IPS-NIHi7 (cell line): ENCODE data around the gene SHROOM1.
A peak's percentile ranks its signal among the peaks of the same experiment; 100 is the strongest.

Experiments used
- DNase-seq: peaks from one replicate; pipeline ENCODE4 v3.0.0; 2012; ENCODE audit warnings: mixed read lengths; ENCODE audit errors: extremely low spot score

The SHROOM1 gene

GRCh38 chr5:132825033-132825833, 5.2 kb downstream of the SHROOM1 start:
- DNase-seq, result peak; percentile 44

DNA sequence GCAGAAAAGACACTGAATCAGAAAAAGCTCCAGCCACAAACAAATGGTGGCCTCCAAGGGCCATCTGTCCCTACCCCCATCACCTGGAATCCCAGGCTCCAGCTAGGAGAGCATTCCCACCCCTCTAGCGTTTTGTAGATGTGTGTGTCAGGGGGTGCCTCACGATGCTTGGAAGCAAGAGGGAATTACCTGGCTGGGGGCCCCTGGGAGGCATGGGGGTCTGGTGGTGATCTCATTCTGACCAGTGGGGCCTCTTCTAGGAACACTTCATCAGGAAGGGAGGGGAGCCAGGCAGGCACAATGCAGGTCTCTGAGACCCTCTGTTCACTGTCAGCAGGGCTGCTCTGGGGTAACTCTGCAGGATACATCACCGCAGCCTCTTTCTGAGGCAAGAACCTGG, 6.0 kb downstream of the SHROOM1 start:
- DNase-seq, result no peak

DNA sequence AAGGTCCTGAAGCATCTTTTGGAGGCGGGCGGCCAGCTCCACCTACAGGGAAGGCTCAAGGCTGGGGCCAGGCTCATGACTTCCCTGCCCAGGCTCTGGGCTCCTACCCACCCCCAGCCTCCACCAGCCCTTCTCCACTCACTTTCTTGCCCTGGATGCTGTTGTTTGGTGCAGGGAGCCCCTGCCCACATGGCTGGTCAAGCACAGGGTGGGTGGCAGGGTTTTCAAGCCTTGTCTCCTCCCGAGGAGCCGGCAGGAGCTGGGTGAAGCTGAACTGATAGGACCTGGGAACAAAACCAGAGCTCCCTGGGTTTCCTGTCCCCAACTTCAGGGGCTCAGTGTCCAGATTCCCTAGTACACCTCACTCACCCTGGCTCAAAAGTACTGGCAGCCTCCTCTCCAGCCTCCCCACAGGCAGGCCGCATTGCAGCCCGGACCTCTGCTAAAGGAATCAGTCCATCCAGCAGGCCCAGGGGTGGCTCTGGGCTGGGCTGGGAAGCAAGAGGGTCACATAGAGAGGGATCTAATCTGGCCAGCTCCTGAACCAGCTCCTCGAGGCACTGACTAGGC, 6.9 kb downstream of the SHROOM1 start:
- DNase-seq, result no peak

DNA sequence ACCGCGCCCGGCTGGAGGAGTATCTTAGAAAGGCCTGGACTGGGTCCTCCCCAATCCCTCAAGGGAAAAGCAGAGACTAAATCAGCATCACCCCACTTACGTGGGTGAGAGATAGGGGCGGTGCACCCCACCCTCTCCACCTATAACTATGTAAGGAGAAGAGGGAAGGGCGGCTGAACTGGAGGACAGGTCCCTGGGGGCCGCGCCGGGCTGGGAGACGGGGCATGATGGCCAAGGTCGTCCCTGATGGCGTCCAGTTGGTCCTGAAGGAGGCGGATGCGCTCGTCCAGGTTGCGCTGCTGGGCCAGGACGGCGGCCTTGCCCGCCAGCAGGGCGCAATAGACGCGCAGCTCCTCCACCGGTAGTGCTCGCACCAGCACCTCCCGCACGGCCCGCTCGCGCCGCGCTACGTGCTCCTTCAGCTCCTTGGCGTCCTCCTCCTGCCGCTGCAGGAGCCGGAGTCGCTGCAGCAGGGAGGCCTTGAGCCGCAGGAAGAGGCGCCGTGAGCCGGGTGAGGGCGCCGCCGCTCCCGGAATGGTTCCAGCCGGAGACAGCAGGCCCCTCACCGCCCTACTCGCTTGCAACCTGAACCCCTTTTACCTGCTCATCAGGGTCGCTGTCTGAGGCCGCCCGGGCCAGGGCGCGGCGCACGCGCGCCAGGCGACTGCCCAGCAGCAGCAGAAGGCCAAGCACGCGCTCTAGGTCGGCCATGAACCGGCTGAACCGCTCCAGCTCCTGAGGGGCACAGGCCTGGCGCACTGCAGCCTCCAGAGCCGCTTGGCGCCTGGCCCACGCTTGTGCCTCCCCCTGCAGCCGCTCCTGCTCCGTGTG, 7.6 kb downstream of the SHROOM1 start:
- peak; percentile 80 for DNase-seq

GRCh38 chr5:132821791-132822190, 8.7 kb downstream of the SHROOM1 start:
- no peak for DNase-seq

GRCh38 chr5:132821350-132821749, 9.1 kb downstream of the SHROOM1 start:
- no peak for DNase-seq

GRCh38 chr5:132820162-132820754, 10.2 kb downstream of the SHROOM1 start:
- peak; percentile 89 for DNase-seq

GRCh38 chr5:132819468-132819867, 11.0 kb downstream of the SHROOM1 start:
- no peak for DNase-seq

DNA sequence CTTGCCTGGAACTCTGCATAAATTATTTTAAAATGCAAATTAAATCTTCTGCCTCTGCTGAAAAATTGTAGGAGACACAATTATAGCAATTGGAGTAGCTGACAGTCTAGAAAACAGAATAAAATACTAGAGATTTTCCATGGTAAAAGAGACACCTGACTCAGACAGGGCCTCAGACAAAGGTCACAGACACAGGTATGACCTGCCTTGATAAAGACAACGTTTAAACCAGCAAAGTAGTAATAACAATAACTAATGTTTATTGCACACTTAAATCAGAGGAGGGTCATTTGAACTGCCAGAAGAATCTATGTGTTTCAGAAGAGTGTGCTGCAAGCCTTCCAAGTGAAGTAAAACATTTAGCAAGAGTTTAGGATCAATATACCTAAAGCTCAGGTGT, 13.4 kb downstream of the SHROOM1 start:
- DNase-seq, result no peak

GRCh38 chr5:132816554-132816953, 13.9 kb downstream of the SHROOM1 start:
- DNase-seq, result no peak

DNA sequence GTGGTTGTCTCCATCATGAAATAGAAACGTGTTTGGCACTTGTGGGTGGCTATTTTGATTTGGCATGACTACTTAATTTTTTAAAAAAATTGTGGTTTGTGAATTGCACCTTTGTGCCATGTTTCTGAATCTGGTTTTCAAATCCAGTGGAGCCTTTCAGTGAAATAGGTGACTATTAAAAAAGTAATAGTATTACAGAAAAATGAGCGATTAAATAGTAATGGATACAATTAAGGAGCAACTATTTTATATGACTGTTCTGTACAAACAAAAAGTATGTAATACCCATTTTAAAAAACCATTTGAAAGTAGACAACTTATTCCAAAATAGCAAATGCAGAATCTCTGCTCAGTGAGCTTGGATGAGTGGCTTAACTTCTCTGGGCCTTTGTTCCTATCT, 14.4 kb downstream of the SHROOM1 start:
- DNase-seq, result no peak

GRCh38 chr5:132815454-132815853, 15.0 kb downstream of the SHROOM1 start:
- no peak for DNase-seq

DNA sequence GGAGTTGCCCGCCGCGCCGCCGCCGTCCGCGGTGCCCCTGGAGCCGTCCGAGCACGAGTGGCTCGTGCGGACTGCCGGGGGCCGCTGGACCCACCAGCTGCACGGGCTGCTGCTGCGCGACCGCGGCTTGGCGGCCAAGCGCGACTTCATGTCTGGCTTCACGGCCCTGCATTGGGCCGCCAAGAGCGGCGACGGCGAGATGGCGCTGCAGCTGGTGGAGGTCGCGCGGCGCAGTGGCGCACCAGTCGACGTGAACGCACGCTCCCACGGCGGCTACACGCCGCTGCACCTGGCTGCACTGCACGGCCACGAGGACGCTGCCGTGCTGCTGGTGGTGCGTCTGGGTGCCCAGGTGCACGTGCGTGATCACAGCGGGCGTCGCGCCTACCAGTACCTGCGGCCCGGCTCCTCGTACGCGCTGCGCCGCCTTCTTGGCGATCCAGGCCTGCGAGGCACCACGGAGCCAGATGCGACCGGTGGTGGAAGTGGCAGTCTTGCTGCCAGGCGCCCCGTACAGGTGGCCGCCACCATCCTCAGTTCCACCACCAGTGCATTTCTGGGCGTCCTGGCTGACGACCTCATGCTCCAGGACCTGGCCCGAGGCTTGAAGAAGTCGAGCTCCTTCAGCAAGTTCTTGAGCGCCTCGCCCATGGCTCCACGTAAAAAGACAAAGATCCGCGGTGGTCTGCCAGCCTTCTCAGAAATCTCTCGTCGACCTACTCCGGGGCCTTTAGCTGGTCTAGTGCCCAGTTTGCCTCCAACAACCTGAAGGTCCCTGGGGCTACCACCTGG, 15.7 kb downstream of the SHROOM1 start:
- DNase-seq, result peak; percentile 25

- DNase-seq, result peak; percentile 59
Measured at GRCh38 chr5:132813599-132814502, 16.6 kb downstream of the SHROOM1 start.

- DNase-seq, result peak; percentile 51
Measured at GRCh38 chr5:132812781-132813598, 17.5 kb downstream of the SHROOM1 start, which contains the start of gene SOWAHA. Gene SOWAHA, plus strand, starts transcription at chr5:132813302. Its CDS starts 320 bp downstream, at chr5:132813622.

GRCh38 chr5:132812123-132812765, 18.2 kb downstream of the SHROOM1 start:
- no peak for DNase-seq

DNA sequence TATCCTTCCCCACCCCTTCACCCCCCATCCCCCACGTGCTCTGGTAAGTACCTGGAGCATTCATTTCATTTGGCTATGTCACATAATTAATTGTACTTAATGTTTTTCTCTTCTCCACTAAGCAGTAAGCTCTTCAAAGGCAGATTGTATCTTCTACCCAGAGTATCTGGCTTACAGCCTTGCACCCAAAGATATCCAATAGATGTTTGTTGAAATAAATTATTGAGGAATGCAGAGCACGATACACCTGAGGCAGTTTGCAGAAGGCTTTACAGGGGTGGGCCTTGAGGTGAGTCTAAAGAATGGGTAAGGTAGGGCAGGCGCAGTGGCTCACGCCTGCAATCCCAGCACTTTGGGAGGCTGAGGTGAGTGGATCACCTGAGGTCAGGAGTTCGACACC, 19.8 kb downstream of the SHROOM1 start:
- no peak for DNase-seq

DNA sequence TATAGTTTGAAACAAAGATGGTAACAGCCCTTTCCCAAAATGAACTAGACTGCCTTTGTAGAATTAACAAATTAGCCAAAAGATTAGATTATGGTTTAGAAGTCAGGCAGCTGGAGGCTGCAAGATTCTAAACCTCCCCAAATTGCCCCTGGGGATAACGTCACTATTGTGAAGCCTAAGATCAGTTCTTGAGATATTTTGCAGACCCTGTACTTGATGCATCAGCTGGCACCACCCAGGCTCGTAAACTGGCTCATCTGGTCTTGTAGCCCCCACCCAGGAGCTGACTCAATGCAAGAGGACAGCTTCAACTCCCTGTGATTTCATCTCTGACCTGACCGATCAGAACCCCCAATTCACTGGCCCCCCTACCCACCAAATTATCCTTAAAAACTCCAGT, 21.6 kb downstream of the SHROOM1 start:
- no peak for DNase-seq

DNA sequence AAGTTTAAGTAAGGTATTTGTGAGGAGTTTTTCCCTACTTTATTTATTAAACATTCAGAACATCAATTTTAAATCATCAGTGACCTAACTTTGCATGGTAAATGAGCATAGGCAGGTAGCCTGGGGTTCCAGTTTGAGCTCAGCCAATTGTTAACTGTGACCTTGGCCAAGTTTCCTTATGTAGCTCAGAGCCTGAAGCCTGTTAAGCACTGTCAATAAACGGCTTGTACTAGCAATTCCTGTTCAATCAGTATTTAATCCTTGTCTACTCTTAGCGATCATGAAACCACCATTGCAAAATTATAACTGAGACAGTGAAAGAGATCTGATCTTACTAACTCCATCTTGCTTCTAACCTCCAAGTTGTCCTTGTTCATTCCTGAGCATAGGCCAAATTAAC, 22.0 kb downstream of the SHROOM1 start:
- no peak for DNase-seq
